Heart left ventricle (tissue), 13 donors: ENCODE results near the gene UNC119.

Source experiments
- CTCF ChIP-seq, 12 donors: fragments of 200-600 bp; sonication (generic) in 4 of 12; IDR thresholded peaks; one replicate each; pipeline versions ENCODE4 v1.5.0 to v1.8.0; 2018 to 2022; ENCODE audit warnings: antibody characterized with exemption in 12 of 12, mild to moderate bottlenecking in 5 of 12
- POLR2A ChIP-seq, 2 donors: fragments of 450-650 bp; IDR thresholded peaks; one replicate each; pipeline ENCODE4 v1.6.1; 2017; ENCODE audit warnings: antibody characterized with exemption in 2 of 2, mild to moderate bottlenecking in 2 of 2, moderate library complexity in 2 of 2
- donor health status: ischemic (EF 13 %, LVEDD 7.1; RV severe dilation, severe dysfunction).
- donor health status: DM: no; HTN: yes; CAD: no.
- donor health status: DM: no; HTN: no; CAD: no.
- donor health status: ischemic (EF 25% LVEDD 6.9; RV normal size, moderate dysfunction).
- donor health status: ischemic (EF 25% LVEDD 5.7; RV mildly dilated, moderate dysfunction).
- donor health status: ischemic (EF 35%, LVEDD 5.7; RV mildly dilated, moderate dysfunction).
- donor health status: nonischemic (EF 11% LVEDD 7.7; RV severe dilation, severe dysfunction).
- donor health status: DM: yes; HTN: yes; CAD: no.
- donor health status: PGD.
- donor health status: ischemic (EF 29% LVEDD 5.4; RV normal size, mild dysfunction).
- donor health status: nonischemic (EF 23%, LVEDD 6.1; RV moderate dilation, normal function).

- TF ChIP-seq CTCF (IDR thresholded peaks at IDR 0.05) (no peak), POLR2A (IDR thresholded peaks at IDR 0.05) (no peak)
Measured at GRCh38 chr17:28515518-28515917, 36.9 kb downstream of the UNC119 start.
